Activated CD8-positive, alpha-beta memory T cell treated with anti-CD3 and anti-CD28 coated beads for 48 hours (primary cell): ENCODE results near the gene ACE.

Experiments used
- DNase-seq, 3 experiments: peaks; one replicate each; pipeline ENCODE4 v3.0.0-alpha.2; 2020; ENCODE audit warnings: low read depth in 2 of 3, low spot score in 2 of 3

The ACE gene

DNA sequence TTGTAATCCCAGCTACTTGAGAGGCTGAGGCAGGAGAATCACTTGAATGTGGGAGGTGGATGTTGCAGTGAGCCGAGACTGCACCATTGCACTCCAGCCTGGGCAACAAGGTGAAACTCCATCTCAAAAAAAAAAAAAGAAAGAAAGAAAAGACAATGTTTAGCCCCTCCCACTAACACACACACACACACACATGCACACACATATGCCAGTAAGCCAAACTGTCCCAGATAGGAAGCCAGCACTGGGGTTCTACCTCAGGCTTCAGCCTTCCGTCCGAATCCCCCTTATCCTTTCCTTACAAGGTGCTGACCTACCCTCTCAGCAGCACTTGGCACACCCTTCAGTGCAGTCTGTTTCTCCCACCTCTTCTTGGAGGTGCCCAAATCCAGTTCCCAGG is 37.6 kb downstream of the ACE start:
- DNase-seq, result no peak

DNA sequence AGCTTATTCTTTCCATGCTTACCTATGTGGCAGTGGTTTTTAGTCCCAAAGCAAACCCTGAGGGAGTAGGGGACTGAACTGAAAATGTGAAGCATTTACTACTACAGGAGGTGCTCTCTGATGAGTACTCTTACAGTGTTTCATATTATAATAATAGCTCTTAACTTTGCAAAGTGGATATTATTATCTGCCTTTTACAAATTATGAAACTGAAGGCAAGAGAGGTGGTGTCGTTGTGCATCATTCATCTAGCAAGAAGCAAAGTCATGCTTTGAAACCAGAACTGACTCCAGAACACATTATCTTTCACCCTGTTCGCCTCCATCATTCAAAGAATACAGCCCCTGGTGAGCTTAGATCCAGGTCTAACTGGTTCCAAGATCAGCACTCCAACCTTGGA is 38.1 kb downstream of the ACE start:
- no peak for DNase-seq

DNA sequence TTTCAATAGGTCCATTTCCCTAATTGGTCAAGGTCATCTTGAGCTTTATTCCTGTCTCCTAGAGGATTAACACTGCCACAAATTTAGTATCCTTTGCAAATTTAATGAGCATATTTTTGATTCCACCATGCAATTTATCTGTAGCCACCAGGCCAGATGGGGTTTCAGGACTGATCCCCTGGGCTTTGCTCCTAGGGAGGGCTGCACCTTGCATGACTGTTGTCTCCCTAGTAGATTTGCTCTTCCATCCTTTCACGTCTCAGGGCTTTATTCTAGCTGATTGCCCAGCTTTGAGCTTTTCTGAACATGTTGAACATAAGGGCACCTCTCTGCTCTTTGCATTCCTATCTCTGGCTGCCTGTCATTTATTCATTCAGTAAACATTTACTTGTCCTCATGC is 38.6 kb downstream of the ACE start:
- DNase-seq, result no peak

DNA sequence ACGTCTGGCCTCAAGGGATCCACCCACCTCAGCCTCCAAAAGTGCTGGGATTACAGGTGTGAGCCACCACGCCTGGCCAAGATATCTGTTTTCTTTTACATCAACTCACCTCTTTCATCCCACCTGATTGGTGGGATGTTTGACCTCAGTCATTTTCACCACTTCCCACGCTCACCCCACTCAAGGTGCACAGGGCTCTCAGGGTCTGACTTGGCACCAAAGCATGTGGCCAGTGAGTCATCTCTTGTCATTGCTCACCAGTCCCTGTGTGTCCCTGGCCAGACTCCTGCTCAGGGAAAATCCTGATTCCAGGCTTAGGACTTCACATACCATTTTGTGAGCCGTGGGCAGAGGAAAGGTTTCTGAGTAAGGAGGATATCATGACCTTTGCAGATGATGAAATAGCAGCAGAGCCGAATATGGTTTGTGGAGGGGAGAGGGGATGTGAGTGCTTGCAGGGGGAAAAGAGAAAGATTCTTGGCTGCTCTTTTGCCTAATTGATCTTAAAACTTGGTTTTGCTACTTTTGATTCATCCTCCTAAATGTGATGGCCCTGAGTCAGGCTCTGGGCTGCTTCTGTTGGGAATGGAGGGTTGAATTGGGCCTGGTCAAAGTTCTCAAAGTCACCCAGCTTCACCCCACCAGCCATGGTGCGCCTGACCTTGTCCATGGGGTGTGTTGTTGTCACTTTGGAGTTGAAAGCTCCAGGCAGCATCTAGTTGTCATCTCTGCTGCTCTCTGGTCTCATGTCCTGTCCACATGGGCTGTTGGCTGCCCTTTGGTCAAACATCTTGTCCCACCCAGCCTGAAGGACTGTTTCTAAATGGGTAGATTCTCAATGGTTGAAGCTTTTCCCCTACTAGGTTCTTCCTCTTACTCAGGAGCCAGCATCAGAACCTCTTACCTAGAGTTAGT is 40.3 kb downstream of the ACE start:
- DNase-seq, result peak in 2 of 3 experiments; percentile 11 to 15

DNA sequence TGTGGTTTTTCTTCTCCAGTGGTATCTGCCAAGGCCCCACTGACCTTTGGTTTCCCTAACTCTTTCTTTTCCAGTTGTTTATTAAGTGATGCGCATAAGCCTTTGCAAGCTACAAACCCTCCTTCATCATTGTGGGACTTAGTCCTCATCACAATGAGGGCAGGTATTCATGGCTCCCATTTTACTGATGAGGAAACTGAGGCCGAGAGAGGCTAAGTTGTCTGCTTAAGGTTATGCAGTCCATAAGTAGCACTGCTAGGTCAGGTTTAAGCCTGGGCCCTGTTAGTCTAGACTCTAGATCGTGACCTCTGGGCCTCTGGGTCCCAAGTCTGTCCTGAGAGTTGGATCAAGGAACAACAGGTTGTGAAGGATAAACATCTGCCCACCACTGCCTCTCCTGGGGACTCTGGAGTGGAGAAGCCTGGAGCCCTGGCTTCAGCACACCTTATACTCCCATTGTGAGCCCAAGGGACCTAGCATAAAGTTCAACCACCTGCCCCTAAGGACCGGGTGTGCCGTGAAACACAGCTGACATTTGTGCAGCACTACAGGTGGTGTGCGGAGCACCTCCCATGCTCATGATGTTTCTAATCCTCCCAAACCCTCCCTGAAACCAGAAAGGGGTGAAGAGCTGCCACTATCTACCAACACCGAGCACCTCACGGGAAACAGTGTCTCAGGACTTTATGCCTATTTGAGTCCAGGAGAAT is 41.1 kb downstream of the ACE start:
- no peak for DNase-seq

DNA sequence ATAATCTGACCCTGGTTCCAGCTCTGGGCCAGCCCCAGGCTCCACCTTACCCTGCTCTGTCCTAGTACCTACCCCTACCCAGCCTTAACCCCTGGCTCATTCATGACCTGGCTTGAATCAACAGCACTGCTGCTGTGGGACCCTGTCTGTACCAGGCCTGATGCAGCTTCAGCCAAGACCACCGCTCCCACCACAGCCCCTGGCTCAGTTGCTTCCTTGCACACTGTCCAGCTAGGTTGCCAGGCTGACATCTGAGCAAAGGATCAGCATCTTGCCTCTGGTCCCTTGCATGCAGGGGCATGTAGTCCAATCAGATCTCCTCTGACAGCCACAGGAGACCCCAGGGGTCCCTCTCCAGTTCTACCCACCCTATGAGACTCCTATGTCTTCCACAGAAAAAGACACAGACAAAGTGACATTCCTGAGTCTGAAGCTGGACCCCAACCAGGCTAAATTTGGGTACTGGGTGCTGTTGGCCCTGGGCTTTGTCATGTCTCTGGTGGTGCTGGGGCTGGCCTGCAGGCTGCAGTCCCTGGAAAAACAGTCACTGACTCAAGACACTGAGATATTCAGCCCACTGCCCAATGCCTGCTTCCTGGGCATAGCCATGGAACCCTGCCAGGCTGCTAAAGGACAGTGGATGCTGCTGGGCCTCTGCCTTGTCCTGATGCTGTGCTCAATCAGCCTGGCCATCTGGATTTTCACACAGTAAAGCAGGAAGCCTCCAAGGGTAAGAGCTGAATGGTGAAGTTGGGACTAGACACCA is 42.4 kb downstream of the ACE start:
- no peak for DNase-seq

DNA sequence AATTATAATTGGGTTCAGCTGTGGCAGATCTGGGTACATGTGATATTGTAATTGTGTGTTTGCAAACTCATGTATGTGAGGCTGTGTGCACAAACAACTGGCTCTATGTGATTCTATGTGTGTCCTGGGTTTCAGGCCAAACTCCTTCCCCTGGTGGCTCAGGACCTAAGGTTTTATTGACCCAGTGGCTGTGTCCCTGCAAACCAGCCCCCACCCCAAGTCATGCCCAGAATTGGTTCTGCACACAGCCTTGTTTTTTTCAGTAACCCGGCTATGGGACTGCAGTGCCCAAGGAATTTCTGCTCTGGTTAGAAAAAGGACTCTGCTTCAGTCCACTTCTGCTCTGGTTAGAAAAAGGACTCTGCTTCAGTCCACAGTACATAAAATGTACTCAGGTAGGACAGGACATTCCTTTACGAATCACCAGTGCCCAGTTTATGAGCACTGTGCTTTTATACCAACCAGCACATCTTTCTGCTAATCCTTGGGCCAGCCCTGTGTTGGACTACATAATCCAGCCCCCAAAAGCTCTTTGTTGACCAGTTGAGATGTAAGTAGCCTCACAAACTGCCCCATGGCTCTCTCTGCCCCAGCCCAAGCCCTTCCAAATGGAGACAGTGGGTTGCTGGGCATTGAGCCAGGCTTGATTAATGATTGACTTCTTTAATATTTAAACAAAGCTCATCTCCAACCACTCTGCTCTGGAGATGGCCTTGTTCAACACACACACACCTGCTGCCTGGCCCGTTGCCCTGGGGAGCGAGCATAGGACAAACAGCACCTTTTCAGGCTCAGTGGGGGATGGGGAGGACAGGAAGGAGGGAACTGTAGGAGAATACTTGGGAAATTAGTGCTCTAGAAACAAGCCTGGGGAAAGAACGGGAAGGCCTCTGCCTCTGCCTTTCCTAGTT is 43.4 kb downstream of the ACE start:
- DNase-seq, result no peak

DNA sequence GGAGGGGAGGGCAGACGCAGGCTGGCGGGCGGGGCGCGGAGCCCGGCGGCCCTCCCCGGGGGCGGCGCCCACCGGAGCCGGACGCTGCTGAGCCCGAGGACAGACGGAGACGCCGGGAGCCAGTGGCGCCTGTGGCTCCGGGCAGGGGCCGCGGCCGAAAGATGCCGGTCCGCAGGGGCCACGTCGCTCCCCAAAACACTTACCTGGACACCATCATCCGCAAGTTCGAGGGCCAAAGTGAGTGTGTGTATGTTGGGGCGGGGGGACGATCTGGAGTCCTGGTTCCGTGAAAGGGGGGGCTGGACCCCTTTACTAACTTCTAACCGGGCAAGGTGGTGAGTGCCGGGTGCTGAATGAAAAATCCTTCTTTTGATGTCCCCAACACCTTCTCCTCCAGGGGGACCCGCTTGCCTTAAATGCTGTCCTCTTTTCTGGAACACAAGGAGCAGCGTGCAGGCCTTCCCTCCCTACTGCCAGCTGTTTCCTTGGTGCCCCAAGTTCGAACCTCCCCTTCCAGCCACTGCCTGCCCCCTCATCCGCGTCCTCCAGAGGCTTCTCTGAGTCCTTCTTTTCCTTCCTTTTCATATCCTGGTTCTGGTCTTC is 46.5 kb downstream of the ACE start, which contains the start of gene KCNH6:
Gene KCNH6, plus strand, starts transcription at position 106 of the 603 bp plus-strand sequence. Its CDS starts 56 bp downstream, at position 162.
- DNase-seq, result no peak

DNA sequence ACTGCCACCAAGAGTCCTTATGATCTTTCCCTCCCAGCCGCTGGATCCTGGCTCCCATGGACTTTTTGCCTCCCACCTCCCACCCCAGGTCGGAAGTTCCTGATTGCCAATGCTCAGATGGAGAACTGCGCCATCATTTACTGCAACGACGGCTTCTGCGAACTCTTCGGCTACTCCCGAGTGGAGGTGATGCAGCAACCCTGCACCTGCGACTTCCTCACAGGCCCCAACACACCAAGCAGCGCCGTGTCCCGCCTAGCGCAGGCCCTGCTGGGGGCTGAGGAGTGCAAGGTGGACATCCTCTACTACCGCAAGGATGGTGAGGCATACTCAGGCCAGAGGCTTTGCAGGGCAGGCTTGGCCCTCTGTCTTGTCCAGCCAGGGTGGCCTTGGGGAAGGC is 47.2 kb downstream of the ACE start:
- DNase-seq, result no peak

DNA sequence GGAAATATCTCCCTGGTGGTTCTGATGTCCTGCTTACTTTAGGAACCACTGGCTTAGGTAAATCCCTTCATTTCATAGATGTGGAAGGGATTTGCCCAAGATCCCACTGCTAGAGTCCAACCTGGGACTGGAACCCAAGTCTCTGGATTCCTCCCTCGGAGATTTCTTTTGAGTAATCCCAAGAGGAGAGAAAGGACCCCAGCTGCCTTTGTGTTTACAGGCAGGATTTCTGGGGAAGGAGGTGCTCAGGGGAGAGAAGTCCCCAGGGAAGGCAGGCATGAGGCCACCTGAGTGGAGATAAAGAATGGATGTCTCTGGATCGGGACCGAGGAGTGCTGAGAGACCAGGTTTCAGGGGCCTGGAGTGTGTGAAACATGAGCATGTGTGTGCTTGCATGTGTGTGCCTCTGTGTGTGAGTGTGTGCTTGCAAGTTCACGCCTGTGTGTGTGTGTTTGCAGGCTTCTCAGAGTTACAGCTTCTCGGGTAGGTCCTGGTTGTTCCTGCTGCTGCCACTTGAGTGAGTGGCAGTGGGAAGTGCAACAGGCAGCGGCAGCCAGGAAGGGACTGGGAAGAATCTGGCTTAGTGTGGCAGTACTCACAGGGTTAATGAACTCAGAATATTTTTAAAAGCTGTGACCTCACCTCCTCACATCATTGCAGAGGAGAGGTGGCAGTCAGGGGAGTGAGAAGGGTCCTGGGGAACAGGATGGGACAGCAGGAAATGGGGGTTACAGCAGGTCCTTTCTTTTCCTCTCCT is 48.5 kb downstream of the ACE start:
- DNase-seq, result no peak

DNA sequence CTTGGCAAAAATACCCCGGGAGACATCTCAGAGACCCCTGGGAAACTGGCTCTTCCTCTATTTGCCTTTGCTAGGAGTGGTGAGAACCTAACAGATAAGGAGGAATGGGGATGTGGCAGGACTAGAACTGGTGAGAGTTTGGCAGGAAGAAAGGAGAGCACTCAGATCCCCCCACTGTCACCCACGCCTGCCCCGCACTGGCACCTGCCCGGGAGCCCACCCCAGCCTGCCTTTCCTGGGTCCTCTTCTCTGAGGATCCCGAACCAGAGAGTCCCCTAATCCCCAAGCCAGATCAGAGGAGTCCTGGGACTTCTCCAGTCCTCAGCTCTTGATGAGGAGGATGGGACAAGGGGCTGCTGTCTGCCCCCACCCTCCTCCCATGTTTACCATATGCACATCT is 50.0 kb downstream of the ACE start:
- DNase-seq, result no peak

DNA sequence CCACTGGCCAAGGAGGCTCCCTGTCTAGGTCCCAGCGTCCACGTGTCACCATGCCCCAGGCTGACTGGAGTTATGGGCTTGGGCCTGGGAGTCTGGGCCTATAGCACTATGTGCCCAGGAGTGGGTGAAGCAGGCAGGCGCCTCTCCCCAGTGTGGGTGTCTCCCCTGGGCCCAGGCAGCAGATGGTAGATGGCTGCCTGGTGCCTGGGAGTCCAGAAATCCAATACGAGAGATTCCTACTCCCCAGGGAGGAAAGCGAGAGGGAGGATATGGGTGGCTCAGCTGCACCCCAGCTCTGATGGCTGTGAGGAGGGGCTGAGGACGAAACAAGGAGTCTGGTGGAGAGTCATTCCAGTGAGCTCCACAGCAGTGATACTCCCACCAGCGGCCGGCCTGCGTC is 51.3 kb downstream of the ACE start:
- no peak for DNase-seq

DNA sequence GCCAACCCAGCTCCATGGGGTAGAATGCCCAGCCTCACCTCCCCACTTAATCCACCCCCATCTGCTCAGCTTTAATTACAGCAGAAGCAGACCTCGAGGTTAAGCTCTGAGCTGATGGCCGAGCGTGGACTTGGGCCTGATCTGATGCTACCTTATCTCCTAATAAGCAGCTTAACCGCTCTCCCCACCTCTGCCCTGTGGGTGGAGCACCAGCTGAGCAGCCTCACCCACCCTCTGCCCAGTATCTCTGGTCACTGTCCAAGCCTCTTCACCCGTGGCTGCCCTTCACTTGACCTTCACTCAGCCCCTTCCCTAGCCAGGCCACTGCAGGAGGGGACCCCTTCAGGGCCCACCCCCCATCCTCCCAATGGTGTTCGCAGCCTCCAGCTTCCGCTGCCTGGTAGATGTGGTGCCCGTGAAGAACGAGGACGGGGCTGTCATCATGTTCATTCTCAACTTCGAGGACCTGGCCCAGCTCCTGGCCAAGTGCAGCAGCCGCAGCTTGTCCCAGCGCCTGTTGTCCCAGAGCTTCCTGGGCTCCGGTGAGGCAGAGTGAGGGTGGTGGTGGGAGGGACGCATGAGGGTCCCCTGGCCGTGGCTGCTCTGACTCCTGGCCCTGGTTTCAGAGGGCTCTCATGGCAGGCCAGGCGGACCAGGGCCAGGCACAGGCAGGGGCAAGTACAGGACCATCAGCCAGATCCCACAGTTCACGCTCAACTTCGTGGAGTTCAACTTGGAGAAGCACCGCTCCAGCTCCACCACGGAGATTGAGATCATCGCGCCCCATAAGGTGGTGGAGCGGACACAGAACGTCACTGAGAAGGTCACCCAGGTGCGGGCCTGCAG is 53.1 kb downstream of the ACE start:
- DNase-seq, result no peak

DNA sequence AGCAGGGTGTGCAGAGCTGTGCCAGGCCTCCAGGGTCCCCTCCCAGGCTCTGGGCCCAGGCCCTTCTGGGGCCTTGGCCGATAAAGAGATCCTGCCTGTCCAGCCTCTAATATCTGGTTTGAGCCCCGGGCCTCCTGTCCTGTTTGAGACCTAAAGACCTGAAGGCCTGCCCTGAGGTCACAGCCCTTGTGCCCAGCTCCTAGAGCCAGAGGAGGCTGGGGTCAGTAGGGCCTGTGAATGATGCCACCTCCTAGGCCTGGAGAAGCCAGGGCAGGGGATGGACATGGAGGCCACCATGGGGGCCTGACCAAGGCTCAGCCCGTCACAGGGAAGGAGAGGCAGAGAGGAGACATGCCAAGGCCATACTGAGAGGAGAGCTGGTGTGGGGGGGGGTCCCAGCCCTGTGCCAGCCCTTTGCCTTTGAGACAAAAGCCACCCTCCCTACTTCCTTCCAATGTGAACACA is 53.7 kb downstream of the ACE start:
- DNase-seq, result no peak

DNA sequence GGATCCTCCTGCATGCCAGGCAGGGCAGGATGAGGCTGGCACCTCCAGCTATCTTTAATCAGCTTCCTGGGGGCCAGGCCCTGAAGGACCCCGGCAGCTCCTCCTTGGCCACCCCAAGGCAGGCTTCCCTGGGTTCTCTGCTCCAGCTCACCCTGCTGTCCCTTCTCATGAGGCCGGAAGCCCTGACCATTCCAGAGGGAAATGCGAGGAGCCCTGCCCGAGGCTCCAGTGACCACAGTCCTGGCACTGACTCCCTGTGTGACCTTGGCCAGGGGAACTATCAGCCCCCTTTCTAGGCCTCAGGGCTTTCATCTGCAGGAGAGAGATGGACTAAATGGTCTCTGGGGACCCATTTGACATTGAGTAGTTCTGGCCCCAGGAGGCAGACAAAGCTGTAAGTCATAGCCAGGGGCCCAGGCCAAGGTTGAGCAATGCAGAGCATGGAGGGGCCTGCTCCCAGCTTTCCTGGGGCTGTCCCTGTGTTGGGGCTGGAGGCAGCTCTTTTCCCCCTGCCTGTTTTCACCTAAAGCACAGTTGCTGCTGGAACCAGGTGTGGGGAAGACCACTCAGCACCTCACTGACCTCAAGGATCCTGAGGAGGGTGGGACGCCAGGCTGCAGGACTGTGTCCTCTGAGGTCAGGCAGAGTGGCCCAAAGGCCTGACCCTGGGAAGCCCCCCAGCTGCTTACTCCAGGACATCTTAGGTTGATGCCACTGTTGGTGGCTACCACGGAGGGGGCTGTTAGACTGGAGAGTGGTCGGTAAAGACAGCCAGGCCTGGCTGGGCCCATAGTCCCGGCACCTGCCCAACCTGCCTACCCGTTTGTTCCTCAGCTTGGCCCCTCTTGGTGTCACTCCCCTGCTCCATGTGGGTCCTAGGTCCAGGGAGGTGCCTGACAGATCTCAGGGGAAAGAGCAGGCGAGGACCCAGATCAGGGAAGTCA is 54.4 kb downstream of the ACE start:
- no peak for DNase-seq

DNA sequence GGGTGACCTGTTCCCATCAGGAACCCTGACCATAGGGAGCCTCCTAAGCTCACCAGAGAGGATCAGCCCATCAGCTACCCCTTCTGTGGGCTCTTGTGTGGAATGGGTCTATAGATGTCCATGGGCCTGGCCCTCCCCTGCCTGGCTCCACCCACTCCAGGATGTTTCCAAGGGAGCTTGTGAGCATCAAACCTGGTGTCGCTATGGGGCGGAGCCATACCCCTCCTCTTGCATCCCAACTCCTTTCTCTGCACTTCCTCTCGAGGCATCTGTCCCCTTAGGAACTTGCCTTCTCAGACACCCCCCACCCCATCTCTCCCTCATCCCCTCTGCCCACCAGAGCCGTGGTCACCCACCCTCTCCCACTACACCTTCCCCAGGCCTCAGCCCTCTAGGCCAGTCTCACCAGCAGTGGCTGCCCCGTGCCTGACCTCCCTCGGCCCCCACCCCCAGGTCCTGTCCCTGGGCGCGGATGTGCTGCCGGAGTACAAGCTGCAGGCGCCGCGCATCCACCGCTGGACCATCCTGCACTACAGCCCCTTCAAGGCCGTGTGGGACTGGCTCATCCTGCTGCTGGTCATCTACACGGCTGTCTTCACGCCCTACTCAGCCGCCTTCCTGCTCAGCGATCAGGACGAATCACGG is 56.7 kb downstream of the ACE start:
- no peak for DNase-seq

DNA sequence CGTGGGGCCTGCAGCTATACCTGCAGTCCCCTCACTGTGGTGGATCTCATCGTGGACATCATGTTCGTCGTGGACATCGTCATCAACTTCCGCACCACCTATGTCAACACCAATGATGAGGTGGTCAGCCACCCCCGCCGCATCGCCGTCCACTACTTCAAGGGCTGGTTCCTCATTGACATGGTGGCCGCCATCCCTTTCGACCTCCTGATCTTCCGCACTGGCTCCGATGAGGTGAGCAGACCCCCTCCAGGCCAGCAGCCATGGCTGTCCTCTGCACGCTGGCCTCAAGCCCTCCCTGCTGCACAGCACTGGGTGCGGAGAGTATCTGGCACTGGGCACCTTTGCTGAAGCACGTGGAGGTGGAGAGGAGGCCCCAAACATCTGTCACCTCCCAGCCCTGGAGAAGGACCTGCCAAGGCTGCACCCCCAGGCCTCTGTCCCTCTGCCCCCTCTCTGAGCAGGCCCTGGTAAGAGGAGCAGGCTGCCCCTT is 57.3 kb downstream of the ACE start:
- DNase-seq, result no peak
